HG03442 (cell line): ENCODE measurements around the gene PLXNA2.

Experiments
- ATAC-seq: cut with Tn5 transposase; IDR thresholded peaks from one replicate; pipeline ENCODE4 v1.9.1; 2021; ENCODE audit warnings: mild to moderate bottlenecking, moderate library complexity; ENCODE audit not compliant: unreplicated experiment

Gene PLXNA2

DNA sequence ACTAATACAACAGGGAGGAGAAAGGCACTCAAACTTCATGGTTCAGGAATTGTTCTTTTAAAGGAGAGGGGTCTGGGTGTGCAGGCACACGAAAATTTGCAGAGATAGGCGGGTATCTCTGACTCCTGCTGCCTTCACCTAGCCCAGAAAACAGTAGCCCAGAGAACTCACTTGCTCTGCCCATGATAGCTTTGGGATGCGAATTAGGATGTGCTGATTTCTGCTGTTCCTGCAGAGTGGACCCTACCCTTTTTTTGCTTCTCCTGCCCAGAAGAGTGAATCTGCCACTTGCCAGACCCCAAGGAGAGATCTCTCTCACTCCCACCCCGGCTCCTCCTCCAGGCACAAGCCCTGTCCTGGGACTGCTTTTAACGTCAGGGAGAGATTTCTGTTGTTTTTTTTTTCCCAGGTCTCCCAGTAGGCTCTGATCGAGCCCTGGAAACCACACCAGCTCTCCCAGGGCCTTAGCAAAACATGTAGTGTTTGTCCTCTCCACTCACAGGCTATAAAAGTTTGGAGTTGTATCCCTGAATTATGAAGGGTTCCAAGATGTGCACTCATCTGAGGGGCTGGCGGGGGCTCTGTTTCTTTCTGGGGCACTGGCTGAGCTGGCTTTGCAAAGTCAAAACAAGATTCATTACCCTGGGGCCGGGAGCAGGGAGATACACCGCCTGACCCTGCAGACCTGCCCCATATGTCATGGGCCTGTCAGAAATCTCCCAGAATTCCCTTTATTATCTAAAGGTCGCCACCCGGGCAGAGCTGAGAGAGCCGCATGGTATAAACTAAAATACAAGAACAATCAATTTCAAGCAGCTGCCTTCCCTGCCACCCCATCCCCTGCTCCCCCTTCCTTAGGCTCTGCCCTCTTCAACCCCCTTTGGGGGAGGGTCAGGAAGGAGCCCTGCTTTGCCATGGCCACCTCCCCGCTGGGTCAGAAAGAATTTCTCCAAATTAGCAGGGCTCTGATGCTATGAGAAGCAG lies 17.9 kb downstream of the PLXNA2 start:
- no peak for ATAC-seq

DNA sequence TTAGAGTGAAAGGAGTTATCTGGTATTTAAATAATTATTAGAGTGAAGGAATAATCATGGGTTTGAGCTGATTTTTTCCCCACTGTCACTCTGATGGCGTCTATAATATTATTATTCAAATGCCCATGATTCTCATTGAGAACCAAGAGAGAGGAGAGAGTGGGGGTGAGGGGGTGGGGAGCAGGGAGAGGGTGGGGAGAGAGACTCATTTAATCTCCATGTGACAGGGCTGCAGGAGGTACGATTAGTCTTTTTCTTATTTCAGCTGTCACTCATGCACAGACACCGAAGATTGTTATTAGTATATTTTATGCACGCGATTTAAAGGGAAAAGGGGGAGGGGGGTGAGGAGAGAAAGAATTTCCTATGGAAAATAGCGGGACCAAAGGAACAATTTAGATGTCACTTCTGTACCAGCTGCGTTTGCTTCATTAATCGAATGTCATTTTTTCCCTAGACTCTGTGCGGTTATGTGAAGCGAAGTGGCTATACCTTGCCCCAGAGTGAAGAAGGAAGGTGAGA lies 19.9 kb downstream of the PLXNA2 start:
- ATAC-seq: no peak

- no peak for ATAC-seq
These were observed 21.0 kb downstream of the PLXNA2 start for GRCh38 chr1:208223136-208223535.

DNA sequence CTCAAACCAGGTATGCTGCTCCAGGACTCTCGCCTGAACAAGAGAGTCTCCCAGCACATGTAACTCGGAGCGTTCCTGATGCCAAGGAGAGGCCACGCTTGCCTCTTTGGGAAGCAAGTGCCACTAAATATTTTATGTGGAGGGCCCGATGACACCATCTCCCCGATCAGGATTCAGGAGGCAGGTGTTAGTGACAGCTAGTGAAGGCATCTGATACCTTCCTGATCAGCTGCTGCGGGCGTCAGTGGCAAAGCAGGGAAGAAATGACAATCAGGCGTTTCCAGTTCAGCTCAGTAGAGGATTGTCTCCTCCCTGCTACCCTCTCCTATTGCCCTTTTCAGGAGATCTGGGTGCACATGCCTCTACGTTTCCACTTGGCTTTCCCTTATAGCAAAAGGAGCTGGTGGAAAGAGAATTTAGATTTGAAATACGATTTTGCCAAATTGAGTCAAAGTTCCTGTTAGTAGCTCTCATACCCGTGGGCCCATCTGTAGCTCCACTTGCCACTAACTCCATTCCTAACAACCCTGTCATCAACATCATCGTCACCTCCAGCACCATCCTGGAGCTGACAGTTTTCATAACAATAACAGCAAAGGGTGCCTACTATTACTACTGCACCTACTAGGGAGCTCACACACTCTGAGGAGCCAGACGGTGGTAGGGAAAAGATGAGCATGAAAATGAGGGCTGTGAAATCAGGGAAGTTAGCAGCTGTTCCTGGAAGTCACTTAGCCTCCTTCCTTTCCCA lies 21.6 kb downstream of the PLXNA2 start:
- ATAC-seq: no peak

DNA sequence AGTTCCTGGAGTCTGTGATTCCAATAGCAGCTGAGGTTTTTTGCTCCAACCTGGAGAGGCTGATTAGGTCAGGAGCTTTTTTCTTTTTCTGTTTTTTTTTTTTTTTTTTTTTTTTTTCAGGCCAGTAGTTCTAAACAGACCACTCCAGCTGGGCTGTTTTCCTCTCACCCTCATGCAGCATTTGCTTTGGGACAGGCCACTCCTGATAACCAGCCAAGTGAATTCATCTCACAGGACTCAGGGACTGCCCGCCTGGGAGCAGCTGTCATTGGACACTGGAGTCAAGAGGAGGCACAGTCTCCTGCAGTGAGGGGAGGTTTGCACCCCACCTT lies 22.9 kb downstream of the PLXNA2 start:
- ATAC-seq: no peak

DNA sequence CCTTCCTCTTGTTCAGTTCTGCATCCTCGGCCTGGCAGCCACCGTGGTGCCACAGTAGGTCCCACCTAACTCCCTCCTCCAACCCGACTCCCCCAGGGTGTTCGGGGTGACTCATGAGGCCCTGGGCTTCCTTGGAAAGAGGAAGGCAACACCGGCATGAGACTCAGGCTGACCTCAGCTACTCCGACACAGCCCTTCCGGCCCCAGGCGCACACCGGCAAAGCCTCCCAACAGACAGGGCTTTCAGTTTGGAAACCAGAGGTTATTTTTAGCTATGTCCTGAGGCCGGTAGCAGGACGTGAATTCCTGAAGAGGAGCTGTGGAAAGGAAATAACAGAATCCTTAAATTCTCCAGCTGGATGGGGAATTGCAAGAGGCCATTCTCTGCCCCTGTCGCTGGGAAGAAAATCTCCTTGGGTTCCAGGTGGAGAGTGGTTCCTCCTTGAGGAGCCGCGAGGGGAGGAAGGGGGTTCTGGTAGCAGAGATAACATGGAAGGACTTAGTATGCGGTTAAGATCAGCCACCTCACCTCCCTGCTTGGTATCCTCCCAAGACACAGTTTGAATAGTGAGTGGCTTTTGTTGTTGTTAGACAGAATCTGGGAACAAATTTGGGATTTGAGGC lies 24.4 kb downstream of the PLXNA2 start:
- ATAC-seq: no peak

GRCh38 chr1:208219098-208219658 lies 25.0 kb downstream of the PLXNA2 start:
- ATAC-seq: no peak

- ATAC-seq: no peak
These were observed 25.7 kb downstream of the PLXNA2 start for GRCh38 chr1:208218237-208219097.

DNA sequence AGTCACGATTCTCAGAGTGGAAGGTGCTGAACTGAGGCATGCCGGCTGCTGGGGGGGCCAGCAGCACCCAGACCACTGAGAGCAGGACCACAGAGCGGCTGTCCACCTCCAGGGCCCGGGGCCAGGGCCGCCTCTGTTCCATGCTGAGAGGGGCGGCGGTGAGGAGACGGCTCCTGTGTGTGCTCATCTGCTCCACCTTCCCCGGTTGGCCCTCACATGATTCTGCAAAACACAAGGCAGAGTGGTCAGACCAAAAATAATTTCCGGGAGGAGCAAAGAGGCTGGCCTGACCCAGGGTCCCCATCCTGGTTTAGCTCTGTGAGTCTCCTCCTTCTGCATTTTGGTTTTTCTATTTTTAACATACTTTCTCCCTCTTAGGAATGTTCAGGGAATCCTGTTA lies 26.4 kb downstream of the PLXNA2 start:
- no peak for ATAC-seq

- ATAC-seq: no peak
These were observed 27.4 kb downstream of the PLXNA2 start for GRCh38 chr1:208216806-208217205.

GRCh38 chr1:208216062-208216461 lies 28.1 kb downstream of the PLXNA2 start:
- no peak for ATAC-seq

DNA sequence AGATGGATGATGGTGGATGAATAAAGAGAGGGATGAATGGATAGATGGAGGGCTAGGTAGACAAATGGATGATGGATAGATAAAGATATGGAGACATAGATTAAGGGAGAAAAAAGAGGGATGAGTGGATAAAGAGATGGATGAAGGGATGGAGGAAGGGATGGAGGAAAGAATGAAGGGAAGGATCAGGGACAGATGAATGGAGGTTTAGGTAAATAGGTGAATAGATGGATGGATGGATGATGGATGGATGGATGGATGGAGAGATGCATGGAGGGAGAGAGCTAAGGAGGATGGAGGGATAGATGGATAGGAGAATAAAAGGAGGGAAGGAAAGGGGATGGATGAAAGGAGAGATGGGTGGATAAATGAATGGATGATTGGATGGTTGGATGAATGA lies 28.8 kb downstream of the PLXNA2 start:
- no peak for ATAC-seq

DNA sequence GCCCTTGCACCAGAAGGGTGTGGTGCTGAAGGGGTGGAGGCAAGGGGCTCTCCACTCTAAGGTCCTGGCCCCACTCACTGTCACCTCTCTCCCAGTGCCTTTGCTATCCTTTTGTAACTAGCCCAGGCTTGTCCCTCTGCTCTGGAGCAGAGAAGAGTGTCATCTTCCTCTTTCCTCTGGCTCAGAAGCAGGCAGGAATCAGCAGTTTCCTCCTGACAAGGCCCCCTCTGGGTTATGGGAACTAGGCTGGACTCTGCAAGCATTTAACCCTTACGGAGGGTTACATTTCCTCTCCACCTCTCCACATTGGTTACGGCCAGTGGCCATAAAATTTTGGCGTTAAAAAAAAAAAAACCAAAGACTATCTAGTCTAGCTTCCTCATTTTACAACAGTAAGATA lies 30.4 kb downstream of the PLXNA2 start:
- ATAC-seq: no peak

- no peak for ATAC-seq
These were observed 31.3 kb downstream of the PLXNA2 start for GRCh38 chr1:208212893-208213292.

DNA sequence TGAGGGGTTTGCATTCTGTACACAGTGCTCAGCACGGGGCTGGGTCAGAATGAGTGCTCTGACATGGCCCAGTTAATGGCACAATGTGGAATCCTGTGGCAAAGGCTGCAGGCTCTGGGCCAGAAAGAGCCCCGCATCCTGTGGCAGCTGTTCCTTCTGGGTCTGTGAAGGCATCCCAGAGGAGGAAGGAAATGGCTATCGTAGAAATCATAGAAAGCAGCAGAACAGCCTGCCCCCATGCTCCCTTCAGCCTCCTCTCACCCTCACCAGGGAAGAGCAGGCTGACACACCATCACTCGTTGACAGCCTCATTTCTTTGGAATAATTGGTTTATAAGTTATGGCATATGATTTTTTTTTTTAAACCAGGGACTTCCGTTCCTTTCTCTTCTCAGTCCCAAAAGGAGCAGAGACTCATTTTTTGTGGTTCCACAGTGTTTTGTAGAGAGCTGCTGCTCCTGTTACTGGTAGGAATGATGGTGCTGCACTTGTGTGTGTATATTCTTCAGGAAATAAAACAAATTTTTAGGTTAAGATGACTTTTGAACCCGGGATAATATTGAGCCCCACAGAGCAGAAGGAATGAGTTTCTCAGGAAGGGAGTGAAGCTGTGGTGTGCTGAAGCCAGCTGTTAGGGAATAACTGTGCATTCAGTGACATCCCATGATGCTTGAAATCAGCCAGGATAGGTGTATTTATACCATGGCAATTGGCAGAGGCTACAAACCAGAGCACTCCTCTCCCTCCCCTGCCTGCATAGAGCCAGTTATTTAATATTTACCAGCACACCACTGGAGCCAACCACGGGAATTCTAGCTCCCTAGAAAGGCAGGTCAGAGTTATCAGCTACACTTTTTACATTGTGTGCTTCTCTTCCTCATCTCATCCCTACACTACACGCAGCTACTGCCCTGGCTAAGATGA lies 32.0 kb downstream of the PLXNA2 start:
- no peak for ATAC-seq

GRCh38 chr1:208209896-208210589 lies 34.1 kb downstream of the PLXNA2 start:
- ATAC-seq: no peak

- no peak for ATAC-seq
These were observed 34.9 kb downstream of the PLXNA2 start for GRCh38 chr1:208209286-208209685.

GRCh38 chr1:208208132-208208487 lies 36.1 kb downstream of the PLXNA2 start:
- ATAC-seq: no peak
